AG04450 (cell line): Measurements from ENCODE around the gene KCTD15. TPM values are rescaled to one million over a fixed set of nuclear protein-coding genes. Genes with fewer than 3 reads are reported as not detected.

Experiments used
- CTCF ChIA-PET: fragments of 300-600, 350-600 bp; formaldehyde crosslinking; extraction: SDS; loops from one replicate; lab custom pipeline; 2022; ENCODE audit warnings: antibody characterized with exemption, inconsistent platforms; lab: Charles Lee
- POLR2A ChIA-PET: fragments of 350-600 bp; formaldehyde crosslinking; extraction: SDS; loops from one replicate; lab custom pipeline; 2021; ENCODE audit warnings: antibody characterized with exemption, inconsistent platforms; lab: Yijun Ruan, JAX
- DNase-seq: peaks from one replicate; pipeline ENCODE4 v3.0.0-alpha.2; 2011; ENCODE audit warnings: low read depth, low spot score
- H3K27ac ChIP-seq: one replicate; pipeline ENCODE4 v1.5.1; 2012; ENCODE audit warnings: low read depth, low read length, control low read depth
- H3K27me3 ChIP-seq: one replicate; pipeline ENCODE4 v1.6.0; 2012; ENCODE audit warnings: low read length; ENCODE audit not compliant: control insufficient read depth, insufficient read depth
- H3K4me3 ChIP-seq: 2 replicates; pipeline ENCODE4 v1.5.1; 2011; ENCODE audit warnings: mild to moderate bottlenecking, low read depth, low read length, control low read depth
- H3K9me3 ChIP-seq: 2 replicates; pipeline ENCODE4 v1.5.1; 2012; ENCODE audit warnings: low read length; ENCODE audit not compliant: control insufficient read depth, insufficient read depth
- polyA plus RNA-seq: library from polyadenylated mRNA; depleted of rRNA; stranded (reverse); fragments of >200 nt; gene quantifications from 2 replicates; pipeline ENCODE4 v1.2.3, GENCODE V29; 2011
- TF ChIP-seq, protein P1 (sequence below): IDR thresholded peaks from 2 replicates; pipeline ENCODE4 v1.5.1; 2011; ENCODE audit warnings: low read depth, low read length, control low read depth, inconsistent platforms

KCTD15 gene
- polyA plus RNA-seq, 1 experiment = 15.6 TPM

DNA sequence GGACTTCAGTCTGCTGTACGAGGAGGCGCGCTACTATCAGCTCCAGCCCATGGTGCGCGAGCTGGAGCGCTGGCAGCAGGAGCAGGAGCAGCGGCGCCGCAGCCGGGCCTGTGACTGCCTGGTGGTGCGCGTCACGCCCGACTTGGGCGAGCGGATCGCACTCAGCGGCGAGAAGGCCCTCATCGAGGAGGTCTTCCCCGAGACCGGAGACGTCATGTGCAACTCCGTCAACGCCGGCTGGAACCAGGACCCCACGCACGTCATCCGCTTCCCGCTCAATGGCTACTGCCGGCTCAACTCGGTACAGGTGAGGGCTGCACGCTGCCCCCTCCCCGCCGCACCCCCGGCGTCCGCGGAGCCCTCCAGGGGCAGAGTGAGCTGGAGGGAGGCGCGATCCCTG is 14.6 kb downstream of the KCTD15 start:
- ChIA-PET CTCF (no interaction called here), POLR2A (no interaction called here)
- DNase-seq = no peak
- Histone ChIP-seq H3K27me3 (no peaks in the 10 kb centered on the region), H3K27ac (no peak overlapping the region), H3K4me3 (no peak overlapping the region), H3K9me3 (no peaks in the 10 kb centered on the region; the same call in 1 of the 2 replicates)
- TF ChIP-seq, protein P1, sequence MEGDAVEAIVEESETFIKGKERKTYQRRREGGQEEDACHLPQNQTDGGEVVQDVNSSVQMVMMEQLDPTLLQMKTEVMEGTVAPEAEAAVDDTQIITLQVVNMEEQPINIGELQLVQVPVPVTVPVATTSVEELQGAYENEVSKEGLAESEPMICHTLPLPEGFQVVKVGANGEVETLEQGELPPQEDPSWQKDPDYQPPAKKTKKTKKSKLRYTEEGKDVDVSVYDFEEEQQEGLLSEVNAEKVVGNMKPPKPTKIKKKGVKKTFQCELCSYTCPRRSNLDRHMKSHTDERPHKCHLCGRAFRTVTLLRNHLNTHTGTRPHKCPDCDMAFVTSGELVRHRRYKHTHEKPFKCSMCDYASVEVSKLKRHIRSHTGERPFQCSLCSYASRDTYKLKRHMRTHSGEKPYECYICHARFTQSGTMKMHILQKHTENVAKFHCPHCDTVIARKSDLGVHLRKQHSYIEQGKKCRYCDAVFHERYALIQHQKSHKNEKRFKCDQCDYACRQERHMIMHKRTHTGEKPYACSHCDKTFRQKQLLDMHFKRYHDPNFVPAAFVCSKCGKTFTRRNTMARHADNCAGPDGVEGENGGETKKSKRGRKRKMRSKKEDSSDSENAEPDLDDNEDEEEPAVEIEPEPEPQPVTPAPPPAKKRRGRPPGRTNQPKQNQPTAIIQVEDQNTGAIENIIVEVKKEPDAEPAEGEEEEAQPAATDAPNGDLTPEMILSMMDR = no peak

DNA sequence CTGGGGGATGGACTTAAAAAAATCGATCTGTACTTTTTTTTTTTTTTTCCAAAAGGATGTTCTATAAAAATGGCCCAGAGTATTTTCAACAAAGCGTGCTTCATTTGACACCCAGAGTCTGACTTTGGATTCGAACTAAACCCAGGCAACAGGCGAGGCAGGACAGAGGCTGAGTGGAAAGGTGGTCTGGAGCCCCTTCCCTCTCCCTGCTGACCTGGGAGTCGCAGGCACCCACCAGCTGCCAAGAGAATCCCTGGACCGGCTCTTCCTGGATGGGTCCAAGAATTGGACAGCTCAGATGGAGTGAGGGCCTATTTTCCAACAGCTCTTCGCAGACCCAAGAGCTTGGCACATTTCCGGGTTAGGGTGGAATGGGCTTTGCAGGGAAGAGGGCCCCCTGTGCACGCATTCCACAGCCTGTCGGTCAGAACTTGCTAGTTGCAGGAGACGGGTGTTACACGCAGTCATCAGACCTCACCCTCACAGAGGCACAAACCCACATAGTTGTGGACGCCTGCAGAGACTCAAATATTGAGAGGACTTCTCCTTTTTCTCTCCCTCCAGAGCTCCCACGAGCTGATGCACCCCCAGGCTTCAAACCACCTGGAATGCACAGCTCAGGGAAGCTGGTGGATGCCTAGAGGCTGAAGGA is 15.2 kb downstream of the KCTD15 start:
- CTCF ChIA-PET = no interaction called here
- no peaks in the 10 kb centered on the region; the same call in 1 of the 2 replicates for H3K9me3 ChIP-seq
- H3K4me3 ChIP-seq = no peak overlapping the region
- H3K27ac ChIP-seq = no peak overlapping the region
- DNase-seq = no peak
- TF ChIP-seq, protein P1 = no peak
- no peaks in the 10 kb centered on the region for H3K27me3 ChIP-seq
- POLR2A ChIA-PET = interaction anchor here (0.5 kb wide), 1 partner anchor 1831 kb away, joined by 3 read pairs; no protein-coding TSS in a partner anchor

DNA sequence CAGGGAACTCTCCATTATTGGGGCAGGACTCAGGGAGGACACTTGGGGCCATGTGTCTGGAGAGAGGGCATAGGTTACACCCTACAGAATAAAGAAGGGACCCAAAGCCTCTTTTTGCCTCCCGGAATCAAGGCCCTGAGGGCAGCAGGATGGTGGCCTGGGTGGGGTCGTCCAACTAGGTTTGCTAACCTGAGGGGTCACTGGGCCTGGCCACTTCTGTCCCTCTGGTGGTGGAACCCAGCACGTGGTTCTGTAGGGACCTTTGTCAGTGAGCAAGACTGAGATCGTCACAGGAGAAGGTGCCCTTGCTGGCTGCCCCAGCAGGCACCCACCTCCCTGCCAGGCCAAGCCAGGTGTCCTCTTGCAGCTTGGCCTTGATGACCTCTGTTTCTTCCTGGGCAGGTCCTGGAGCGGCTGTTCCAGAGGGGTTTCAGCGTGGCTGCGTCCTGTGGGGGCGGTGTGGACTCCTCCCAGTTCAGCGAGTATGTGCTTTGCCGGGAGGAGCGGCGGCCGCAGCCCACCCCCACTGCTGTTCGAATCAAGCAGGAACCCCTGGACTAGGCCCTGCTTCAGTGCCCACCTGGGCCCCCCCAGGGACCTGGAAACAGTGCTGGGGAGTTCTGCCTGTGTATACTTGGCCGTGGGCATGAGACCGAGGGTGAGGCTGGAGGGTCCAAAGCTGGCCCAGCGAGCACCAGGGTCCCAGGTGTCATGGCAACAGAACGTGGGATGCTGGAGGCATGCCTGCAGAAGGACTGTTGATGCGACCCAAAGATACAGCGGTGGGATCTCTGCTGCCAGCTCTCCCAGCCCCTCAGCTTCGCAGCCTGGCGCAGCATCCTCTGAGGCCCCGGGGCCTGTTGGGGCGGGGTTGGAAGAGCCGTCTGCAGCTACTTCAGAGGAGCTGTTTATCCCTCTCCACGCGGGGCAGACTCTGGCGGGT is 16.0 kb downstream of the KCTD15 start:
- no peak overlapping the region for H3K27ac ChIP-seq
- DNase-seq = no peak
- H3K4me3 ChIP-seq = no peak overlapping the region
- TF ChIP-seq, protein P1 = no peak
- ChIA-PET POLR2A (interaction anchor here (0.5 kb wide), 1 partner anchor 1830 kb away, joined by 3 read pairs; no protein-coding TSS in a partner anchor), CTCF (interaction anchor here (0.8 kb wide), 1 partner anchor 284 kb away, joined by 3 read pairs; no protein-coding TSS in a partner anchor)
- H3K27me3 ChIP-seq = no peaks in the 10 kb centered on the region
- no peaks in the 10 kb centered on the region; the same call in 1 of the 2 replicates for H3K9me3 ChIP-seq

DNA sequence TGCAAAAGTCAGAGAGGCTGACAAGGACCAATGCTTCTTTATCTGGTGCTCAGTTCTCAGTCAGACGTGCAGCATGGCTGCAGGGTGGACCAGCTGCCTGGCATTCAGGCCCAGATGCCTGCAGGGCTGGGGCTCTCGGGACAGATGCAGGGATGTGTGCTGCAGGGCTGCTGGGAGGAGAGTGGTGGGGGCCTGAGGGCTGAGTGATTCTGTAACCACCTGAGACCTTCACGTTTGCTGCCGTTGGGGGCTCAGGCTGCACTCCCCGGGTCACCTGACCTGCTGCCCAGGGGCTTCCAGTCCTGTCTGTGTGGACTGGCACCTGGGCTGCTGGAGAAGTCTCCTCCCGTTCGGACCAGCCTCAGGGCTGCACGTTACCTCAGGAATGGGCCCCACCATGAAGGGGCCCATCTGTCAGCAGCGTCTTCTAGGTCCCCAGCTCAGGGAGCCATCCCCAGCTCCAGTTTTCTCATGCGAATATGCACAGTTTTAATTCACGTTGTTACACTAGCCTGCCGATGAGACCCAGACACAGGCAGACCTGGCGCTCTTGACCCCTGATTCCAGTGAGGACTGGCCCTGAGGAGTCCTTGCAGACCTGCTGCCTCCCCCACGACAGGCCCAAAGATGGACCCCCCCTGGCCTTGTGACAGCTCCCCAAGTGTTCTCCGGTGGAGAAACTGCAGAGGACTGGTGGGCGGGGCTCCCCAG is 16.9 kb downstream of the KCTD15 start:
- H3K27ac ChIP-seq = no peak overlapping the region
- no peaks in the 10 kb centered on the region for H3K27me3 ChIP-seq
- CTCF ChIA-PET = interaction anchor here (0.8 kb wide), 1 partner anchor 283 kb away, joined by 3 read pairs; no protein-coding TSS in a partner anchor
- no peak for DNase-seq
- POLR2A ChIA-PET = no interaction called here
- TF ChIP-seq, protein P1 = no peak
- no peaks in the 10 kb centered on the region; the same call in 1 of the 2 replicates for H3K9me3 ChIP-seq
- no peak overlapping the region for H3K4me3 ChIP-seq
